ENCODE data around the gene RAPGEF2.

The RAPGEF2 gene

GRCh38 chr4:159148441-159148840 lies 45.6 kb downstream of the RAPGEF2 start:
- Histone ChIP-seq H3K27me3 (ENCODE audit: low read length) (no peaks in the 10 kb centered on the region), H3K9me2 (replicated peaks; ENCODE audit: insufficient read depth, low read length) (no peaks in the 10 kb centered on the region), H3F3A (ENCODE audit: insufficient read depth) (no peaks in the 10 kb centered on the region), H3K27ac (ENCODE audit: low read depth, low read length) (no peak overlapping the region), H3K36me3 (ENCODE audit: low read length) (no peaks in the 10 kb centered on the region), H3K4me3 (ENCODE audit: insufficient read depth, low read length, poor library complexity, severe bottlenecking) (no peak overlapping the region), H2AFZ (ENCODE audit: low read depth, low read length, severe bottlenecking) (no peak overlapping the region), H3K9ac (ENCODE audit: low read length) (no peak overlapping the region), H3K4me2 (ENCODE audit: low read depth, low read length, poor library complexity, severe bottlenecking) (no peak overlapping the region), H3K79me2 (ENCODE audit: insufficient read depth, low read length) (no peaks in the 10 kb centered on the region), H4K20me1 (ENCODE audit: low read depth, low read length) (0 out of 2 replicates have a peak, but pooled peaks cover 3% of the 10 kb centered on the region), H3K9me3 (ENCODE audit: insufficient read depth, low read length) (no peaks in the 10 kb centered on the region)
- no peak for TF ChIP-seq EZH2phosphoT487 (conservative IDR thresholded peaks at IDR 0.05; ENCODE audit: low read length)
- TF ChIP-seq CTCF (IDR thresholded peaks at IDR 0.05; ENCODE audit: insufficient read depth, low read length, poor library complexity, severe bottlenecking) = no peak

- Histone ChIP-seq H3K9ac (ENCODE audit: low read length) (no peak overlapping the region), H3K27ac (ENCODE audit: low read depth, low read length) (no peak overlapping the region), H3K27me3 (ENCODE audit: low read length) (no peaks in the 10 kb centered on the region), H3K9me3 (ENCODE audit: insufficient read depth, low read length) (no peaks in the 10 kb centered on the region), H3F3A (ENCODE audit: insufficient read depth) (no peaks in the 10 kb centered on the region), H2AFZ (ENCODE audit: low read depth, low read length, severe bottlenecking) (no peak overlapping the region), H3K4me2 (ENCODE audit: low read depth, low read length, poor library complexity, severe bottlenecking) (no peak overlapping the region), H3K4me3 (ENCODE audit: insufficient read depth, low read length, poor library complexity, severe bottlenecking) (no peak overlapping the region), H3K79me2 (ENCODE audit: insufficient read depth, low read length) (no peaks in the 10 kb centered on the region), H3K9me2 (replicated peaks; ENCODE audit: insufficient read depth, low read length) (no peaks in the 10 kb centered on the region), H4K20me1 (ENCODE audit: low read depth, low read length) (0 out of 2 replicates have a peak, but pooled peaks cover 3% of the 10 kb centered on the region), H3K36me3 (ENCODE audit: low read length) (no peaks in the 10 kb centered on the region)
- TF ChIP-seq EZH2phosphoT487 (conservative IDR thresholded peaks at IDR 0.05; ENCODE audit: low read length) = no peak
- TF ChIP-seq CTCF (IDR thresholded peaks at IDR 0.05; ENCODE audit: insufficient read depth, low read length, poor library complexity, severe bottlenecking) = no peak
These were observed 46.8 kb downstream of the RAPGEF2 start for GRCh38 chr4:159149666-159150065.

GRCh38 chr4:159150396-159150795 lies 47.5 kb downstream of the RAPGEF2 start:
- Histone ChIP-seq H3K27ac (ENCODE audit: low read depth, low read length) (no peak overlapping the region), H3K36me3 (ENCODE audit: low read length) (no peaks in the 10 kb centered on the region), H4K20me1 (ENCODE audit: low read depth, low read length) (0 out of 2 replicates have a peak, but pooled peaks cover 3% of the 10 kb centered on the region), H3F3A (ENCODE audit: insufficient read depth) (no peaks in the 10 kb centered on the region), H3K4me3 (ENCODE audit: insufficient read depth, low read length, poor library complexity, severe bottlenecking) (no peak overlapping the region), H2AFZ (ENCODE audit: low read depth, low read length, severe bottlenecking) (no peak overlapping the region), H3K27me3 (ENCODE audit: low read length) (no peaks in the 10 kb centered on the region), H3K9me2 (replicated peaks; ENCODE audit: insufficient read depth, low read length) (no peaks in the 10 kb centered on the region), H3K9me3 (ENCODE audit: insufficient read depth, low read length) (no peaks in the 10 kb centered on the region), H3K9ac (ENCODE audit: low read length) (no peak overlapping the region), H3K79me2 (ENCODE audit: insufficient read depth, low read length) (no peaks in the 10 kb centered on the region), H3K4me2 (ENCODE audit: low read depth, low read length, poor library complexity, severe bottlenecking) (no peak overlapping the region)
- TF ChIP-seq EZH2phosphoT487 (conservative IDR thresholded peaks at IDR 0.05; ENCODE audit: low read length) (no peak), CTCF (IDR thresholded peaks at IDR 0.05; ENCODE audit: insufficient read depth, low read length, poor library complexity, severe bottlenecking) (no peak)
